Kidney tubule cell (primary cell): Measurements from ENCODE around the gene NSUN6.

ENCODE experiments used
- DNase-seq: peaks from one replicate; pipeline ENCODE4 v3.0.0-alpha.2; 2018; ENCODE audit warnings: low spot score

NSUN6 gene, protein sequence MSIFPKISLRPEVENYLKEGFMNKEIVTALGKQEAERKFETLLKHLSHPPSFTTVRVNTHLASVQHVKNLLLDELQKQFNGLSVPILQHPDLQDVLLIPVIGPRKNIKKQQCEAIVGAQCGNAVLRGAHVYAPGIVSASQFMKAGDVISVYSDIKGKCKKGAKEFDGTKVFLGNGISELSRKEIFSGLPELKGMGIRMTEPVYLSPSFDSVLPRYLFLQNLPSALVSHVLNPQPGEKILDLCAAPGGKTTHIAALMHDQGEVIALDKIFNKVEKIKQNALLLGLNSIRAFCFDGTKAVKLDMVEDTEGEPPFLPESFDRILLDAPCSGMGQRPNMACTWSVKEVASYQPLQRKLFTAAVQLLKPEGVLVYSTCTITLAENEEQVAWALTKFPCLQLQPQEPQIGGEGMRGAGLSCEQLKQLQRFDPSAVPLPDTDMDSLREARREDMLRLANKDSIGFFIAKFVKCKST

DNA sequence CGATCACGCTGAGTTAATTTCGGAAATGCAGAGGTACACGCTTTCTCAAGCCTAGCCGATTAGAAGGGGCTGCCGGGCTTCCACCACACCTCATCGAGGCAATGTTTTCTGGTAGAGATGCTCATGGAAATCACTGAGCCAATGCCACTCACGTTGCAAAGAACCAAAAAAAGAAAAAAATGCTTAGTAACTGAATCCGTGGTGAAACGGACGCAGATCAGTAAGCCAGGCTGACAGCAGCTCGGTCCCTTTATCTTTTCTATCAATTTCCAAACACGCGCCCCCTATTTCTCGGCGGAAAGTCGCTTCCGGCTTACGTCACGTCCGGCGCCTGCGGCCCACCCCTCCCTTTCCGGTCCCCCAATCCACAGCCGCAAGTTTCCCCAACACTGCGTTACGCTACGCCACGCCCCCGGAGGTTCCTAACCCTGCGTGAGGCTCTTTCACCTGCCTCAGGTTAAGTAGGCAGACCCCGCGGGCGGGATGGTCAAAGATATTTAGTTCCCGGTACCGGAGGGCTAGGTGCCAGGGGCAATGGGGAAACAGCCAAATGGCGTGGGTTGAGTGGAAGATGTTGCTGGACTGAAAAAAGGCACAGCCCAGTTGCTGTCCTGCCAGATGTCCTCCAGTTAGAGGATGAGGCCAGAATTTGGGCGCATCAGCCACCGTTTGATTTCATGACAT, at the start of gene NSUN6:
Gene NSUN6, minus strand, starts transcription at position 264 of the 684 bp plus-strand sequence. CDS start 384 bp downstream, outside the sequence.
- DNase-seq, result peak; percentile 84

DNA sequence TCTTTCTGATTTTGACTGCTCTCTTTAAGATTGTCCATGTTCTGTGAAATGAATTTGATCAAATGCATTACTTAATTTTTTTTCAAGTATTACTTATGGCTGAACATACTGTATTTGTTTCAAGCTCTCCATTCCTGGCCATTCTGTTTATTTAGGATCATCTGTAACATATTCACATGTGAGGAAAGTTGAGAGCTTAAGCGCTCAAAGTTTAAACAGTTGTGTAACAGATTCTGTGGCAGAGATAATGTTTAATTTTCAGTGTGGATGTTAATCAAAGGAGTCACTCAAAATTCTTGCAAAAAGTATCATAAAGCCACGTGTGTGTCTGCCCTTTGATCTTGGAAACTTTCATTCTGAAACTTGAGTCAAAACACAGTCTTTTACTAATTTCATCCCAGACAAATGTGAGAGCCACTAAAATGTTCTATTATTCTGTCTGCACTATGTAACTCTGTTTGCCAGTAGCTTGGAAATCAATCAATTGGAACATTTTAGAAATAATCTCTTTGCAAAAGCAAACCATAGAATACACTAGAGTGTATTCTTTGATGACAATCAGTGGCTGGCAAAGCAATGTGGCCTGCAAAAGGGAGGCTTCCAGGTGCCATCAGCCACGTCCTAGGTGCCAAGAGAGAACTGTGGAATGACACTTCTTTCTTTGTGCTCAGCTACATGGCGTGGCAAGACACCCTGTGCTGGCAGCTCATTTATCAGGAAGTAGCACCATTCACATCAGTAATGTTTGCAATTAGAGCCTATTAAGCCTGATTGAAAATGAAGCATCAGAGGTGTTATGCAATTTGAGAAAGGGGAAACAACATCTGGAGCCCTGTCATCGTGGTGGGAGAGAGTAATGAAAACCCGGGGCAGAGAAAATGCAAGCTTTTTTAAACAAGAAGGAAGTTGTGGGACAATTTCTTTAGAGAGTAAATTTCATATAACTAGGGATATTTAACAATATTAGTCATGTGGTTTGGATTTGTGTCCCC, 48.8 kb upstream of the NSUN6 start:
- no peak for DNase-seq

DNA sequence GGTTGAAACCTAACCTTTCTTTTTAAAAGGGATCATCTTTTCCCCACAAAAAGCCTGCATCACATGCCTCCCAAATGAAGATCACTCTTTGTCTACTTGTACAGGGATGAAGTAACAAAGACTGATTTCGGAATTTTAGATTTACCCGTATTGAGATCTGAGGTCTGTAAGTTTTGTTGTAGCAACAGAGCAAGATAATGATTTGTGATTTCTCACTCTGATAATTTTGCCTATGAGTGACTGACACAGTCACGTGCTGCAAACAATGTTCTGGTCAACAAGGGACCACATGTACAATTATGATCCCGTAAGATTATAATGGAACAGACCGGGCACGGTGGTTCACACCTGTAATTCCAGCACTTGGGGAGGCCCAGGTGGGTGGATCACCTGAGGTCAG, 39.2 kb upstream of the NSUN6 start:
- DNase-seq, result no peak

DNA sequence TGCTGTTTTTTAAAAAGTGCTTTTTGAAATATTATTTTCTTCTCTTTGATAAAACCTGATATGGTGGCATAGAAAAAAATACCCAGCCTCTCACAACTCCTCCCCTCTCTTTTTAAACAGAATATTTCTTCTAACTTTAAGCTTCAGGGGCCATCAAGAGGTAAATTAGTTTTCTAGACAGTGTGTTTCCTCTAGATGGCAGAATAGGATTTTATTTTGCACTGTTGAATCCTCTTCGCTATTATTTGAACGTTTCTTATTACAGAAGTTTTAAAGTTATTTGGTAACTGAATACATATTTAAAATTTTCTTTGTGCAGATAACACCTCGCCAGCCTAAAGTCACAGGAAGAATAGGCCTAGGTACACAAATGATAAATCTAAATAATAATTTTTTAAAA, 38.1 kb upstream of the NSUN6 start:
- DNase-seq, result peak; percentile 31

DNA sequence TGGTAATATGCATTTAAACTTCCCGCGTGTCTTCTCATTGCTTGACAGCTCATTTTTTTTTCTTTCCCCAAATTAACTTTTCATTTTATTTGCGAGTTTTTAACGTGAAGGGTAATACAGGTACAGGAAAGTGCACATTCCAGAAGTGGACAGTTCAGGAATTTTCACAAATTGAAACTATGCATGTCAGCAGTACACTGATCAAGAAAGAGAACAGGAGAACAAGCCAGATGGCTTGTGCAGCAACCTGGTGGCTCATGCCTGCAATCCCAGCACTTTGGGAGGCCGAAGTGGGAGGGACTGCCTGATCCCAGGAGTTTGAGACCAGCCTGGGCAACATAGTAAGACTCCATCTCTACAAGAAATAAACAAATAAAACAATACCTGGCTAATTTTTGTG, 36.3 kb upstream of the NSUN6 start:
- DNase-seq, result no peak

DNA sequence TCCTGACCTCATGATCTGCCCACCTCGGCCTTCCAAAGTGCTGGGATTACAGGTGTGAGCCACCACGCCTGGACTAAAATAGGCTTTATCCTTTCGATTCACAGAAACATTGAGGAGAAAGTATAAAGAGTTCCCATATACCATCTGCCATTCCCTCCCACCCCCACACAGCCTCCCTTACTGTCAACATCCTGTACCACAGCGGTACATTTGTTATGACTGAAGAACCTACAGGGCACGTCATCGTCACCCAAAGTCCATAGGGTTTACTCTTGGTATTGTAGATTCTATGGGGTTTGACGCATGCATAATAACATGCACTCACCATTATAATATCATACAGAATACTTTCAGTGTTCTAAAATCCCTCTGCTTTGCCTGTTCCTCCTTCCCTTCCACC, 35.8 kb upstream of the NSUN6 start:
- DNase-seq, result no peak

DNA sequence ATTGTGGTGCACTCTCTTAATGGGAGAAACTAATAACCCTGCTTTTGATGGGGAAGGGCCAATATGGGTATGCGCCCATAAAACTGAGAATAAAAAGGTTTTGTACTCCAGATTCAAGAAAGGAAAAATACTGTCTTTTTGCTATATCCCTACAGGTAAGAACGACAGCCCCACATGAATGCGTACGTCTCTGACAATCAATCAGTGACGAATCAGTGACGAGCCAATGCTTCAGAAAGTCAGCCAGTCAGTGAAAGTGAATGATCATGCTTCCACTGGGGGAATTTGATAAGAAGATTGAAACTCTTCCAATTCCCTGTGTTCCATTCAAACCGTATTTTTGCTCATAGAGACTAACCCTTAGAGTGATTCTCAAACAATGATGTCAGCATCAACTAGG, 34.2 kb upstream of the NSUN6 start:
- DNase-seq, result no peak

DNA sequence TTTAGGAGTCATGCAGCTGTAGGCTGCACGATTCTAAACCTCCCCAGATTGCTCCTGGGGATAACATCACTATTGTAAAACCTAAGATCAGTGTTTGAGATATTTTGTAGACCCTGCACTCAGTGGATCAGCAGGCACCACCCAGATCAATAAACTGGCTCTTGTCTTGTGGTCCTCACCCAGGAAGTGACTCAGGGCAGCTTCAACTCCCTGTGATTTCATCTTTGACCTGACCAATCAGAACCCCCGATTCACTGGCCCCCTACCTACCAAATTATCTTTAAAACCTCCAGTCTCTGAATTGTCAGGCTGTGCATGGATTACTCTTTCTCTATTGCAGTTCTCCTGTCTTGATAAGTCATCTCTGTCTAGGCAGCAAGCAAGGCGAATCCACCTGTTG, 33.6 kb upstream of the NSUN6 start:
- no peak for DNase-seq

DNA sequence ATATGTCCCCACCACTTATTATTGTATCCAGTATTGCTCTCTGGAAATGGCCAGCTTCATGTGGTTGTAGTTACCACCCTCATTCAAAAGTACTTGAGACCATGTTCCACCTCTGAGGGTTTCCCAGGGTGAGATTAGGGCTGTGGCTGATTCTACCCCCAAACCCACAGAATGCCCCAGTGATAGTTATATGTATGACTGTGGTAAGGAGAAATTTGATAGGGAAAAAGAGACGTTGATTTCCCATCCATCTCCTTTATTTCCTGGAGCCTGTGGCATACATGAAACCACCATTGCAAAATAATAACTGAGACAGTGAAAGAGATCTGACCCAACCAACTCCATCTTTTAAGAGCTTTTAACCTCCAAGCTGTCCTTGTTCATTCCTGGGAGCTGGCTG, 33.0 kb upstream of the NSUN6 start:
- no peak for DNase-seq

DNA sequence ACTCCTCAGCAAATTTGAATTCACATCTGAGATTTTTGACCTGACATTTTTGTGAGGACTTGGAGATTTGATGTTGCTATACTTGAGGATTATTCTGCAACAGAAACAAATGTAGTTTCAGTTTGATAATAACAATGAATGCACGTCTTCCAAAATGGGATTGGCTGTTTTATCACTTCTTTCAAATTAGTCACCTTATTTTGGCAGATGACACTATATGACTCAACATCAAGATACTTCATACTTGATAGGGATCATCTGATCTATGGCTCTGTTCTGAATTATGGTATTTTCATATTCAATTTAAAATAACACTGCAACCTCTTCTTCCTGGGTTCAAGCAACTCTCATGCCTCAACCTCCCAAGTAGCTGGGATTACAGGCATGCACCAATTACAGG, 32.0 kb upstream of the NSUN6 start:
- DNase-seq, result peak; percentile 24

DNA sequence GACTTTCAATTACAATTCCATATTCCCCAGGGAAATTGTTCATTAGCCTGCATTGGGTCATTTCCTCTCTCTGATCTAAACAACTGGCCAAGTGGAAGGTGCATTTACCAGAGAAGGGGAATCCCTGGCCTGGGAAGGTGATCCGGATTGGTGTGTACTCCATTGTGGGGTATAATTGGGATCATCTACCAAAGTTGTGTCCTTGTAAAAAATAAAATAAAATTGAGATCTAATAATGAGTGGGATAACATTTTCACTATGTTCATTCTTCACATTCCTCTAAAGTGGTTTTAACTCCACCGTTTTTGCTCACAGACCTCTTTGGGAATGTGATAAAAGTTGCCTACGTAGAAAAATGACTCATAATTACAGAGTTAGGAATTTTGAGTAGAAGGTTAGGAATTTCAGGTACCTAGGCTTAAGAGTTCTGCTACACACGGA, 30.6 kb upstream of the NSUN6 start:
- peak; percentile 78 for DNase-seq

DNA sequence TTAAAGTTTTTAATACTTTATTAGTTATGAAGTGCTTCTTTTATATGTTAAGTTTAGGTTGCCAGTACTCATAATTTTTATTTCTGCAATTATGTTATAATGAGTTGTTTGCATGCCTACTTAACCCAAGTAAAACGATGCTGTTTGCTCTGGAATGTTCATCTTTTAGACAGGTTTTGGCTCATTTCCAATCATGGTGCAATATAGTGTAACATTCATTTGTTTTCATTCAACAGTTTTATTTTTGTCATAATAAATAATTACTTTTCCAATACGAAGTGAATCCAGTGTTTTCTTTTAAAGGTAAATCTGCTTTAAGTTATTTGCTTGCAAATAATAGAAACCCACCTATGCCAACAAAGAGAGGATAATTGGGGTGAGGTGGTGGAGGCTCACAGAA, 30.0 kb upstream of the NSUN6 start:
- no peak for DNase-seq

DNA sequence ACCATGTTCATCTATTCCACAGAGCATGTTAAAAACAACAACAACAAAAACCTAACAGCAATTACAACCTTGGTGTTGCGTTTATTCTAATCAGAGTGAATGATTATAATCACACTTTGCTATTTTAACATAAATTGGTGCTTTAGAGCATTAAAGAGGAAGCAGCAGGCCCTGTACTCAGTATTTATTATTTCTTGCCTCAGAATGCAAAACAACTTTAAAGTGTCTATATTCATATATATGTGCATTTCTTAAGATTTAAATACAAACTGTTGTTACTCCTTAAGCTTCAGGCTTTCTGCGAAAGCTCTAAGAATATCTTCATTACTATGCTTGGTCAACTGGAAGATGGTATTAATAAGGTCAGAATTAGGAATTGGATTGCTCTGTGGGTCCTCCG, 29.4 kb upstream of the NSUN6 start:
- no peak for DNase-seq

DNA sequence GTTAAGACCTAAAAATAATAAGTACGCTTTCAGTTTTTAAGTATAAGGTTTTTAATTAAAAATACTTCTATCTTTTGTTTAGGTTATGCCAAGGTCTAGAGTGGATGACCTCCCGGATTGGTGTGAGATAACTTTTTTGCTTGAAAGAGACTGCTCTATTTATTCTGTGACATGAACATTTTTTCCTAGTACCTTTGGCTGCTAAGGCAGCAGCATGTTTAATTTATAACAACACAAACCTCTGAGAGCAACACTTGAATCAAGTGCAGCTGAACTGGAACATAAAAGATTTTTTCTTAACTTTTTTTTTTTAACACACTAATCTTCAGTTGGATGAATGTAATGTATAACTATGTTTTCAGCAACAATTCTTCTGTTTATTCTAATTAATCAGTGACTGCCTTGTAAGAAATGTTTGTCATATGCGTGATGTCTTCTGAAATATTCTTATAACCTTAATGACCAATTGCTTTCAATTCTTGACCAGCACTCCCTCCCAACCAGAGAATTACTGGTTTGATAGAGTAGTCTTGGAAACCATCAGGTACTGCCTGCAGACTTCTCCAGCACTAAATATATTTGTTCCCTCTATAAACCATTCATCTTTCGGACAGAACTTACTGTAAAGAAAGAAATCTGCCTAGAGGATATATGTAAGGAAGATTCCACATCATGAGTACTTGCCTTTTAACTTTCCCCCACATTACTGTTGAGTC, 23.9 kb upstream of the NSUN6 start:
- DNase-seq, result no peak

DNA sequence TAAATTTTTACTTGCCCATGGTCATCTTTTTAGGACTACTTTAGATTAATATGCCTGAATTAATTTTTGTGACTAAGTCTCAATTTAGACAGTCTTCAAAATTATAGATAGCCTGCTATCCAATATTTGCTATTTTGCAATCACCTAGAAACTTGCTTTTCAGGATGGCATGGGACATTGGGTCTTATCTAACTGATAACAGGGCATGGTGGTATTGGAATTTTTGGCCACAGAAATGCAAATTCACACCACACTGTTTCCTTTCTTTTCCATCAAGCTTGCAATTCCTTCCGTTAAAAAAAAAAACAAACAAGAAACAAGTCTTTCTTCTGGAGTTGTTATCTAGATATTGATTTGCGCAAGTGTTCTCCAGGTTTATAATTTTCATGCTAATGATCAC, 16.6 kb upstream of the NSUN6 start:
- no peak for DNase-seq

DNA sequence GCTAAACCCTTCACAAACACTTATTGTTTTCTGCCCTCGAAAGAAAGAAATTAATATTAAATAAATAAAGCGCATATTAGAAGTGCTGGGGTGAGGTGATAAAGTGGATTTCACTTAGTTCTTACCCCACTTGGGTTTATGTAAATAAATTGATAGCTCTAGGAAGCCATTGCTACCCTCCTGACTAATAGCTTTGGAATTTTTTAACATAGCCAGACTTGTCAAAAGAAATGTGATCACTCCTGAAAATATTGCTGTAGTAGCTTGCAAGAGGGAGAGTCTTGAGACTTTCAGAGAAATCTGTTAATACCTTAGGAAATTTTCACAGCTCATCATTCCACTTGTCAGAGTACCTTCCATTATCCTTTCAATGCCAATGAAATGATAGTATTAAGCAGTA, 15.4 kb upstream of the NSUN6 start:
- DNase-seq, result peak; percentile 73

DNA sequence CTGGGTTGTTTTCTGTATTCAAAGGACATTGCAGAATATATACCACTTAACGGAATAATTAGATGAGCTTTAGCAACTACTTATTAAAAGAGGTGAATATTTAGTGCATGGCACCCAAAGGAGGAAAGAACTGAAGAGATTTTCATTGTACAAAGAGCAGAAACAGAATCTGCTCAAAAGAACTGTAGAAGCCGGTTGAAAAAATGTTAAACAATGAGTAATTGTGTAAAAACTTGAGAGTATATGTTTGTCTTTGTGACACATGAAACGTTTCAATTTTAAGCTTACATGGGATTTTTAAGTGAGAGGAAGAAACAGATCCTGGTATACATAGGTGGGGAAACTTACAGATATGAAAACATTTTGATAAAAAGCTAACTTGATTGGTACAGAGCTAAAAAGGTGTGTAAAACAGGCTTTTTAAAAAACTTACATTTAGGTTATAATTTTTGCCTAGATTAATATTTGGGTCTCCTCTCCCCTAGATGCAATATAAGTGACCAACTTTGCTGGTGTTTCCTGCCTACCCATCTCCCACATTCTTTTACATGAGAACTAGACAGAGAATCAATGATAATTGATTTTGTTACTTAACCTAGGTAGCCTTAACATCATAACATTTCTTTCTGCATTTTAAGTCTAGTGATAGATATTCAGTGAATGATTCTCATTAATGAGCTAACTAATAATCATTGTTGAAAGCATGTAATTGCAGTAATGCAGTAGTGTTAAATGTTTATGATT, 14.6 kb upstream of the NSUN6 start:
- peak; percentile 13 for DNase-seq

DNA sequence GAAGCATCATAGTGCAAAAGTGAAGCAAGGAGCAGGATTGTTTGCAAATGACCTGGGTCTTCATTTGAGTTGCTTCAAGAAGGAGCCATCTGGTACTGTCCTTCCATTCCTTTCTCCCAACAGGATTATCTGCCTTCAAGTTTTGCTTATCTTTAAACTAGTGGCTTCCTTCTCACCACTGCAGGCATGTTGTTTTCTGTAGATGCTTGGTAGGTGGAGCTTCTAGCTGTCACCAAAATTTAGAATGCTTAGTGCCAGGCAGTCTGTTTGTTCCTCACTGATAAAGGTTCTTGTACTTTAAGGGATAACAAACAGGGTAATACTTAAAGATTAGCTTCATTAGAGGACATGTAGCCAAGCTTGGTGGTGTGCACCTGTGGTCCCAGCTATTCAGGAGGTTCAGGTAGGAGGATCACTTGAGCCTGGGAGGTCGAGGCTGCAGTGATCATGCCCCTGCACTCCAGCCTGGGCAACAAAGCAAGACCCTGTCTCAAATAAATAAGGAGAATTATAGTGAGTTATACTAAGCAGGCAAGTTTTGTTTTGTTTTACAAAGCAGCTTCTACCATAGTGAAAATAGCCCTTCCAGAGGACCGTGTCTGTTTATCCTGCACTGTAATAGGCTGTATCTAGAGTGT, 13.6 kb upstream of the NSUN6 start:
- no peak for DNase-seq

DNA sequence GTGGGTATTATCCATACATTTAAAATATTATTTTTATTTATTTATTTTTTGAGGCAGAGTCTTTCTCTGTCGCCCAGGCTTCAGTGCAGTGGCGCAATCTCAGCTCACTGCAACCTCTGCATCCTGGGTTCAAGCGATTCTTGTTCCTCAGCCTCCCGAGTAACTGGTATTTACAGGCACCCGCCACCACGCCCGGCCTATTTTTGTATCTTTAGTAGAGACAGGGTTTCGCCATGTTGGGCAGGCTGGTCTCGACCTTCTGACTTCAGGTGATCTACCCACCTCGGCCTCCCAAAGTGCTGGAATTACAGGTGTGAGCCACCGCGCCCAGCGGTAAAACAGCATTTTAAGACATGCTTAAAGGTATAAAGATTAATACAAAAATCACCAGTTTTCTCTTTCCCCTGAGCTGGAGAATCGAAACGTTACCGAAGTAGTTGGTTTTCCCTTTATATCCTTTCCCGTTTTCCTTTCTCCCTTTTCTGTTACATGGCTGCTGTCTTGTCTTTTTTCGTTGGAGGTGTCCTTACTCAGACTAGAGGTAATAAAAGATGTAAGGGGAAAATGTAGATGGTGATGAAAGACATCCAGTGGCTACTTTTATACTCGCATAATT, 9.5 kb upstream of the NSUN6 start:
- DNase-seq, result no peak
